ENCODE results near the gene WDR19.
"Not testable (repeated sequence)": the region's sequence is repeated elsewhere in the genome, so short reads cannot be mapped to it uniquely, and the experiment has no call there.

The WDR19 gene

GRCh38 chr4:39274503-39274902 is 92.2 kb downstream of the WDR19 start:
- H3K27ac Mint-ChIP-seq: no peak overlapping the region
- no peaks in the 10 kb centered on the region for H3K9me3 Mint-ChIP-seq

DNA sequence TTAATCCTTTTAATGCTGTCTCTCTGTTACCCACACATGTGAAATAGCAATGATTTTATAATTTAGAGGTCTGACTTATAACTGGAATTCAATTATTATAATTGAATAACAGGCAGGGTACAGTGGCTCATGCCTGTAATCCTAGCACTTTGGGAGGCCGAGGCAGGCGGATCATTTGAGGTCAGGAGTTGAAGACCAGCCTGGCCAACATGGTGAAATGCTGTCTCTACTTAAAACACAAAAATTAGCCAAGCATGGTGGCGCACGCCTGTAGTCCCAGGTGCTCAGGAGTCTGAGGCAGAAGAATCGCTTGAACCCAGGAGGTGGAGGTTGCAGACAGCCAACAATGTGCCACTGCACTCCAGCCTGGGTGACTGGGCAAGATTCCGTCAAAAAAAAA is 95.3 kb downstream of the WDR19 start:
- not testable (repeated sequence) for H3K27me3 Mint-ChIP-seq (ENCODE audit: low read depth); H3K4me3 Mint-ChIP-seq; H3K9me3 Mint-ChIP-seq; H3K4me1 Mint-ChIP-seq; H3K27ac Mint-ChIP-seq
- H3K36me3 Mint-ChIP-seq (ENCODE audit: low read depth): peaks cover 83% of the 10 kb centered on the region

More at GRCh38 chr4:39274503-39274902, 92.2 kb downstream of the WDR19 start:
- Mint-ChIP-seq H3K36me3 (ENCODE audit: low read depth) (peaks cover 68% of the 10 kb centered on the region), H3K4me1 (no peaks in the 10 kb centered on the region), H3K27me3 (ENCODE audit: low read depth) (no peaks in the 10 kb centered on the region), H3K4me3 (no peak overlapping the region)
- TF ChIP-seq CTCF (IDR thresholded peaks at IDR 0.05; ENCODE audit: unreplicated experiment in 3 of 3): no peak

- no peaks in the 10 kb centered on the region for H3K9me3 Mint-ChIP-seq
- no peak overlapping the region for H3K4me3 Mint-ChIP-seq
- H3K4me1 Mint-ChIP-seq: no peaks in the 10 kb centered on the region
- H3K27ac Mint-ChIP-seq: no peak overlapping the region
- H3K36me3 Mint-ChIP-seq (ENCODE audit: low read depth): peaks cover 83% of the 10 kb centered on the region
- no peaks in the 10 kb centered on the region for H3K27me3 Mint-ChIP-seq (ENCODE audit: low read depth)
- no peak for TF ChIP-seq CTCF (IDR thresholded peaks at IDR 0.05; ENCODE audit: unreplicated experiment in 3 of 3)
These were observed 96.1 kb downstream of the WDR19 start for GRCh38 chr4:39278476-39278875.

DNA sequence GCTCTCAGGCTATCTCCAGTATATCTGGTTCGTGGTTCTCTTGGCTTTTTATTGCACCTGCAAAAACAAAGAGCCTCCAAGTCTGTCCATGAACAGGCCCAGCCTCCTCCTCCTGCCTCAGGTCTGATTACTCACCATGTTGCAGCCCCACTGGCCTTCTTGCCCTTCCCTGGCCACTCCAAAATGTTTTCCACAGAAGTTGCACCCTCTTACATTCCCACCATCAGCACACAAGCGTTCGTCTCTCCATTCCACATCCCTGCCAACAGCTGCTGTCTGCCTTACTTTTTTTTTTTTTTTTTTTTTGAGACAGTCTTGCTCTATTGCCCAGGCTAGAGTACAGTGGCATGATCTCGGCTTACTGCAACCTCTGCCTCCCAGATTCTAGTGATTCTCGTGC is 97.1 kb downstream of the WDR19 start:
- Mint-ChIP-seq H3K9me3 (no peaks in the 10 kb centered on the region), H3K27me3 (ENCODE audit: low read depth) (no peaks in the 10 kb centered on the region), H3K36me3 (ENCODE audit: low read depth) (peaks cover 81% of the 10 kb centered on the region), H3K27ac (peak overlapping the region in 1 of 3 experiments; percentile 29), H3K4me1 (no peaks in the 10 kb centered on the region), H3K4me3 (no peak overlapping the region)
- no peak for TF ChIP-seq CTCF (IDR thresholded peaks at IDR 0.05; ENCODE audit: unreplicated experiment in 3 of 3)

- H3K27ac Mint-ChIP-seq: no peak overlapping the region
- H3K27me3 Mint-ChIP-seq (ENCODE audit: low read depth): no peaks in the 10 kb centered on the region
- H3K4me3 Mint-ChIP-seq: no peak overlapping the region
- no peak for TF ChIP-seq CTCF (IDR thresholded peaks at IDR 0.05; ENCODE audit: unreplicated experiment in 3 of 3)
- no peaks in the 10 kb centered on the region for H3K9me3 Mint-ChIP-seq
- H3K36me3 Mint-ChIP-seq (ENCODE audit: low read depth): peaks cover 83% of the 10 kb centered on the region
- no peaks in the 10 kb centered on the region for H3K4me1 Mint-ChIP-seq
These were observed 98.4 kb downstream of the WDR19 start for GRCh38 chr4:39280770-39281169.

DNA sequence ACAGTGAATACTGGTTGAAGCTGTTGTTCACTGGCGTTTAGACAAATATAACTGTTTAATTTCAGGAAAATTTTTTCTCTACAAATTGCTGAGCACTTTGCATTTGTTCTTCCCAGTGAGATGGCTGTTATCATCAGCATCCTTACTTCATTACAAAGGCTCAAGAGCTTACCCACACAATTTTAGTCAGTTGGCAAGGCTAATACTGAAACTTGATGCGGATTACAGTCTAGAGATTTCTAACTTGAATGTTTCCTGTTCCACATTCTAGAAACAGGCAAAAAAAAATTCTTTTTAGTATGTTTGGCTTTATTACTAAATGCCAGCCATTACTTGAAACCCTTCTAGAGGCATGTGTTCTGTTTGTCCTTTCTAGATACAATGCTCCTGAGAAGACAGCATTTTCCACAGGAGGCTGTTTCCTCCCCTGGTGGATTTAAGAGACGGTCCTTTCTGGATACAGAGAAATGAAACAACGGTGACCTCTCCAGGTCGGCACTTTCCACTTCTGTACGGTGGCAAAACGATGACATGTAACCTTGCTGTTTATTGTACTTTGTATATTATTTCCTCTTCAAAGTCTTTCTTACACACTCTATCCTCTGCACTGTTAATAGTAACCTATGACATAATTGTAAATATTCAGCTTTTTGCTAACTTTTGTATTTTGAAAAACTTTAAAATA is 102.9 kb downstream of the WDR19 start:
- no peak for TF ChIP-seq CTCF (IDR thresholded peaks at IDR 0.05; ENCODE audit: unreplicated experiment in 3 of 3)
- peaks cover 87% of the 10 kb centered on the region for H3K36me3 Mint-ChIP-seq (ENCODE audit: low read depth)
- no peak overlapping the region for H3K4me3 Mint-ChIP-seq
- H3K4me1 Mint-ChIP-seq: no peaks in the 10 kb centered on the region
- no peak overlapping the region for H3K27ac Mint-ChIP-seq
- no peaks in the 10 kb centered on the region for H3K27me3 Mint-ChIP-seq (ENCODE audit: low read depth)
- H3K9me3 Mint-ChIP-seq: no peaks in the 10 kb centered on the region

Data from nephron (organoid).